GM12878 (cell line): Measurements from ENCODE around the gene ANGPTL2. TPM values are rescaled to one million over a fixed set of nuclear protein-coding genes. Genes with fewer than 3 reads are reported as not detected.

Experiments used
- ATAC-seq: fragments of 200-7000 bp; cut with Tn5 transposase; 3 replicates; pipeline ENCODE4 v1.9.1; 2020; ENCODE audit warnings: mild to moderate bottlenecking, moderate library complexity
- BruUV-seq: library from RNA; stranded (reverse); fragments of 400-500 nt; replicated peaks from 2 replicates; lab custom pipeline; 2021; lab: Mats Ljungman, UMichigan
- CTCF ChIA-PET: fragments of 300-600 bp; sonication (Branson Sonifier 250); formaldehyde crosslinking; extraction: SDS; loops from one replicate; lab custom pipeline; 2021; ENCODE audit warnings: inconsistent platforms; lab: Yijun Ruan, JAX
- POLR2A ChIA-PET: fragments of 350-600 bp; formaldehyde crosslinking; extraction: SDS; loops from one replicate; lab custom pipeline; 2021; ENCODE audit warnings: inconsistent platforms; lab: Charles Lee
- RAD21 ChIA-PET: fragments of 300-600 bp; sonication (Branson Sonifier 250); formaldehyde crosslinking; loops from one replicate; lab custom pipeline; 2023; ENCODE audit warnings: antibody characterized with exemption; ENCODE audit not compliant: unreplicated experiment; lab: Charles Lee
- SMC1A ChIA-PET: fragments of 300-600 bp; sonication (Branson Sonifier 250); formaldehyde crosslinking; loops from one replicate; lab custom pipeline; 2023; ENCODE audit not compliant: unreplicated experiment, uncharacterized antibody; lab: Charles Lee
- DNase-seq: peaks from one replicate; pipeline ENCODE4 v3.0.0-alpha.2; 2011; ENCODE audit warnings: low read depth, low spot score
- FAIRE-seq: peaks from 3 replicates; lab custom pipeline; 2011; peaks lifted over from hg19 to GRCh38; lab: Jason Lieb, UNC
- H2AFZ ChIP-seq: 2 replicates; pipeline ENCODE4 v1.6.0; 2011; ENCODE audit warnings: low read depth, low read length, control low read depth; ENCODE audit not compliant: control insufficient read depth
- H3K27ac ChIP-seq: 2 replicates; pipeline ENCODE4 v1.5.1; 2011; ENCODE audit warnings: control low read depth; ENCODE audit not compliant: control insufficient read depth, insufficient read depth
- H3K27me3 ChIP-seq, 2 experiments: replicated peaks in 1 of 2; 2 replicates each; pipeline versions ENCODE4 v1.6.0 to v1.6.1; 2011; ENCODE audit warnings: low read length in 1 of 2; ENCODE audit not compliant: control insufficient read depth in 2 of 2, insufficient read depth in 2 of 2
- H3K36me3 ChIP-seq, 2 experiments: 2 replicates each; pipeline ENCODE4 v1.5.1; 2011; ENCODE audit warnings: low read length in 1 of 2; ENCODE audit not compliant: control insufficient read depth in 2 of 2, insufficient read depth in 2 of 2
- H3K4me1 ChIP-seq: 2 replicates; pipeline ENCODE4 v1.6.1; 2011; ENCODE audit warnings: mild to moderate bottlenecking, low read length, moderate library complexity, mixed read lengths; ENCODE audit not compliant: control insufficient read depth, insufficient read depth
- H3K4me2 ChIP-seq: 2 replicates; pipeline ENCODE4 v1.6.0; 2011; ENCODE audit warnings: control low read depth; ENCODE audit not compliant: control insufficient read depth, insufficient read depth
- H3K4me3 ChIP-seq: fragments of 200-600 bp; sonication (generic); 2 replicates; pipeline ENCODE4 v1.5.1; 2016
- H3K79me2 ChIP-seq: 2 replicates; pipeline ENCODE4 v1.6.0; 2011; ENCODE audit warnings: low read length; ENCODE audit not compliant: control insufficient read depth, insufficient read depth
- H3K9ac ChIP-seq: 2 replicates; pipeline ENCODE4 v1.8.0; 2011; ENCODE audit warnings: low read length, control low read depth, mixed read lengths; ENCODE audit not compliant: control insufficient read depth, insufficient read depth
- H3K9me3 ChIP-seq: replicated peaks from 3 replicates; pipeline ENCODE4 v1.5.1; 2011; ENCODE audit warnings: mild to moderate bottlenecking, low read length; ENCODE audit not compliant: control insufficient read depth, insufficient read depth
- H4K20me1 ChIP-seq: 2 replicates; pipeline ENCODE4 v1.6.0; 2011; ENCODE audit not compliant: control insufficient read depth, insufficient read depth
- CHD4 ChIP-seq: fragments of 200-600 bp; sonication (generic); IDR thresholded peaks from 2 replicates; pipeline ENCODE4 v1.6.1; 2016; ENCODE audit warnings: mild to moderate bottlenecking
- FOXK2 ChIP-seq: fragments of 450-650 bp; IDR thresholded peaks from 2 replicates; pipeline ENCODE4 v1.6.1; 2017; ENCODE audit warnings: mild to moderate bottlenecking, moderate library complexity
- MTA3 ChIP-seq: IDR thresholded peaks from 2 replicates; pipeline ENCODE4 v1.6.1; 2012; ENCODE audit warnings: low read length, inconsistent platforms, borderline replicate concordance
- MYB ChIP-seq: fragments of 150-350 bp; IDR thresholded peaks from 2 replicates; pipeline ENCODE4 v1.6.1; 2014; ENCODE audit warnings: mild to moderate bottlenecking, low read depth, low read length, borderline replicate concordance
- NBN ChIP-seq: fragments of 450-650 bp; IDR thresholded peaks from 2 replicates; pipeline ENCODE4 v1.6.1; 2016
- NFYA ChIP-seq: IDR thresholded peaks from 2 replicates; pipeline ENCODE4 v1.6.1; 2011; ENCODE audit warnings: low read depth, mild to moderate bottlenecking, low read length, improper control_type of control experiment, borderline replicate concordance
- POLR2AphosphoS2 ChIP-seq: IDR thresholded peaks from 2 replicates; pipeline ENCODE4 v1.6.1; 2011; ENCODE audit warnings: low read depth, mild to moderate bottlenecking, low read length, improper control_type of control experiment, moderate library complexity
- SMARCA5 ChIP-seq: fragments of 450-650 bp; IDR thresholded peaks from 2 replicates; pipeline ENCODE4 v1.6.1; 2017; ENCODE audit warnings: mild to moderate bottlenecking
- TCF3 ChIP-seq: IDR thresholded peaks from 2 replicates; pipeline ENCODE4 v1.6.1; 2012; ENCODE audit warnings: low read depth, mild to moderate bottlenecking, low read length, borderline replicate concordance; ENCODE audit not compliant: insufficient read depth
- WRNIP1 ChIP-seq: IDR thresholded peaks from 2 replicates; pipeline ENCODE4 v1.6.1; 2011; ENCODE audit warnings: low read depth, low read length, improper control_type of control experiment, borderline replicate concordance
- YBX1 ChIP-seq: fragments of 450-650 bp; IDR thresholded peaks from 2 replicates; pipeline ENCODE4 v1.6.1; 2016; ENCODE audit warnings: antibody characterized with exemption
- ZBED1 ChIP-seq: IDR thresholded peaks from 2 replicates; pipeline ENCODE4 v1.6.1; 2016; ENCODE audit warnings: borderline replicate concordance
- WGBS: methylation state at CpG from one replicate; pipeline ENCODE4 v1.1.6; 2016; ENCODE audit warnings: low lambda C conversion rate; ENCODE audit not compliant: insufficient replicate concordance, insufficient coverage; ENCODE audit errors: missing lambda C conversion rate; 5-methylcytosine and 5-hydroxymethylcytosine counted together
- in situ Hi-C: fragments of 300-500 bp; cut with MboI; formaldehyde crosslinking; loops from 9 replicates; pipeline ENCODE4 v1.14.3; 2018; ENCODE audit warnings: mixed read lengths
- intact Hi-C: fragments of 100-400 bp; cut with micrococcal nuclease; formaldehyde crosslinking; loops from one replicate; pipeline ENCODE4 v1.14.2; 2022; ENCODE audit not compliant: unreplicated experiment
- polyA plus RNA-seq, 11 experiments: library from polyadenylated mRNA; depleted of rRNA in 4 of 11; unstranded in 6 of 11; stranded (reverse) in 5 of 11; fragments of >200 nt; fragmentation: Nextera tagmentation in 4 of 11; fragmentation: Illumina TruSeq in 1 of 11; extraction: Ambion mirVana in 4 of 11; extraction: Trizol in 1 of 11; gene quantifications; 1 replicate in 1 of 11; 2 replicates in 10 of 11; pipeline versions ENCODE4 v1.2.1 to v1.2.3, GENCODE V29; 2011 to 2016; ENCODE audit warnings: inconsistent platforms in 2 of 11, missing spikeins in 2 of 11, low read depth in 1 of 11
- total RNA-seq, 4 experiments: library from RNA; depleted of rRNA in 3 of 4; stranded (reverse); fragments of >200 nt in 3 of 4; fragmentation: Illumina TruSeq in 1 of 4; extraction: Trizol in 1 of 4; gene quantifications; 2 replicates each; pipeline versions ENCODE4 v1.2.1 to v1.2.3, GENCODE V29; 2013 to 2021
- TF ChIP-seq, protein P1 (sequence below): IDR thresholded peaks from 2 replicates; pipeline ENCODE4 v1.6.1; 2012; ENCODE audit warnings: mild to moderate bottlenecking, low read depth, low read length
- TF ChIP-seq, protein P2 (sequence below): IDR thresholded peaks from 2 replicates; pipeline ENCODE4 v1.6.1; 2011; ENCODE audit warnings: borderline replicate concordance, low read depth, mild to moderate bottlenecking, moderate library complexity, low read length; ENCODE audit not compliant: insufficient read depth, poor library complexity, severe bottlenecking
- TF ChIP-seq, protein P3 (sequence below): fragments of 150-350 bp; IDR thresholded peaks from 2 replicates; pipeline ENCODE4 v1.6.1; 2016; ENCODE audit warnings: low read depth, low read length
- TF ChIP-seq, protein P4 (sequence below): fragments of 450-650 bp; IDR thresholded peaks from 2 replicates; pipeline ENCODE4 v1.6.1; 2017; ENCODE audit warnings: borderline replicate concordance

Gene ANGPTL2
- total and polyA plus RNA-seq, 10 of the 15 experiments (the other 5 are each of a cell fraction or from before 2014, with no cell fraction given), result 0.13 to 2.6 (median 0.82) TPM; not detected in 1

DNA sequence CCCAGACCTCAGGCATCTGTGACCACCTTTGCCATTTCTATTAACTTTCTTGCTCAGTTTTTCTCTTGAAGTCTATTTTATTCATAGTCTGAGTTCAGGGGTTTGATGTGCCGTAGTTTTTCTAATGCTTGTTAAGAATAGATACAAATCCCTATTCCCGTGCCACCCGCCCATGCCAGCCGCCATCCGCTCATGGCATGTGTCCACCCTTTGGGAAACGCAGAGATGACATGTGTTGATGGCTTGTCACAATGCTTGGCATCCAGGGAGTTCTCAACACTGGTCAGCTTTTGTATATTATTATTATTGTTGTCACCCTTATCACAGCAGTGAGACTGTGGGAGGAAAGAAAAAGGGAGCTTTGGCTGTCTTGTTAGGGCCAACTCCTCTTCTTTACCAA, 17.3 kb upstream of the ANGPTL2 start:
- Histone ChIP-seq H2AFZ (no peak overlapping the region), H3K4me2 (no peak overlapping the region), H3K9me3 (no peaks in the 10 kb centered on the region), H3K27ac (no peak overlapping the region), H3K79me2 (no peaks in the 10 kb centered on the region), H3K27me3 (no peaks in the 10 kb centered on the region), H3K36me3 (no peaks in the 10 kb centered on the region), H3K4me3 (no peak overlapping the region), H3K9ac (no peak overlapping the region), H4K20me1 (no peaks in the 10 kb centered on the region), H3K4me1 (no peaks in the 10 kb centered on the region)
- in situ Hi-C loops, result no loop called here
- WGBS, result 89% methylated on average over 6 of the region's 6 CpGs
- FAIRE-seq (no peak), DNase-seq (no peak), ATAC-seq (no peak)
- ChIA-PET CTCF (no interaction called here), RAD21 (interaction anchor here (1.4 kb wide), 1 partner anchor 27 kb away, joined by 4 read pairs; no protein-coding TSS in a partner anchor), SMC1A (interaction anchor here (1.6 kb wide), 1 partner anchor 10 kb away, joined by 9 read pairs; no protein-coding TSS in a partner anchor), POLR2A (no interaction called here)
- intact Hi-C loops, result no loop called here
- BruUV-seq, result no TSS peak
- TF ChIP-seq ZBED1 (no peak), CHD4 (no peak), WRNIP1 (no peak), SMARCA5 (no peak), POLR2AphosphoS2 (no peak), FOXK2 (no peak), TCF3 (no peak), MTA3 (no peak), MYB (no peak), NBN (no peak), NFYA (no peak), YBX1 (no peak)
- TF ChIP-seq, protein P1, sequence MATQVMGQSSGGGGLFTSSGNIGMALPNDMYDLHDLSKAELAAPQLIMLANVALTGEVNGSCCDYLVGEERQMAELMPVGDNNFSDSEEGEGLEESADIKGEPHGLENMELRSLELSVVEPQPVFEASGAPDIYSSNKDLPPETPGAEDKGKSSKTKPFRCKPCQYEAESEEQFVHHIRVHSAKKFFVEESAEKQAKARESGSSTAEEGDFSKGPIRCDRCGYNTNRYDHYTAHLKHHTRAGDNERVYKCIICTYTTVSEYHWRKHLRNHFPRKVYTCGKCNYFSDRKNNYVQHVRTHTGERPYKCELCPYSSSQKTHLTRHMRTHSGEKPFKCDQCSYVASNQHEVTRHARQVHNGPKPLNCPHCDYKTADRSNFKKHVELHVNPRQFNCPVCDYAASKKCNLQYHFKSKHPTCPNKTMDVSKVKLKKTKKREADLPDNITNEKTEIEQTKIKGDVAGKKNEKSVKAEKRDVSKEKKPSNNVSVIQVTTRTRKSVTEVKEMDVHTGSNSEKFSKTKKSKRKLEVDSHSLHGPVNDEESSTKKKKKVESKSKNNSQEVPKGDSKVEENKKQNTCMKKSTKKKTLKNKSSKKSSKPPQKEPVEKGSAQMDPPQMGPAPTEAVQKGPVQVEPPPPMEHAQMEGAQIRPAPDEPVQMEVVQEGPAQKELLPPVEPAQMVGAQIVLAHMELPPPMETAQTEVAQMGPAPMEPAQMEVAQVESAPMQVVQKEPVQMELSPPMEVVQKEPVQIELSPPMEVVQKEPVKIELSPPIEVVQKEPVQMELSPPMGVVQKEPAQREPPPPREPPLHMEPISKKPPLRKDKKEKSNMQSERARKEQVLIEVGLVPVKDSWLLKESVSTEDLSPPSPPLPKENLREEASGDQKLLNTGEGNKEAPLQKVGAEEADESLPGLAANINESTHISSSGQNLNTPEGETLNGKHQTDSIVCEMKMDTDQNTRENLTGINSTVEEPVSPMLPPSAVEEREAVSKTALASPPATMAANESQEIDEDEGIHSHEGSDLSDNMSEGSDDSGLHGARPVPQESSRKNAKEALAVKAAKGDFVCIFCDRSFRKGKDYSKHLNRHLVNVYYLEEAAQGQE, result no peak
- TF ChIP-seq, protein P2, sequence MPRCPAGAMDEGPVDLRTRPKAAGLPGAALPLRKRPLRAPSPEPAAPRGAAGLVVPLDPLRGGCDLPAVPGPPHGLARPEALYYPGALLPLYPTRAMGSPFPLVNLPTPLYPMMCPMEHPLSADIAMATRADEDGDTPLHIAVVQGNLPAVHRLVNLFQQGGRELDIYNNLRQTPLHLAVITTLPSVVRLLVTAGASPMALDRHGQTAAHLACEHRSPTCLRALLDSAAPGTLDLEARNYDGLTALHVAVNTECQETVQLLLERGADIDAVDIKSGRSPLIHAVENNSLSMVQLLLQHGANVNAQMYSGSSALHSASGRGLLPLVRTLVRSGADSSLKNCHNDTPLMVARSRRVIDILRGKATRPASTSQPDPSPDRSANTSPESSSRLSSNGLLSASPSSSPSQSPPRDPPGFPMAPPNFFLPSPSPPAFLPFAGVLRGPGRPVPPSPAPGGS, result no peak
- TF ChIP-seq, protein P3, sequence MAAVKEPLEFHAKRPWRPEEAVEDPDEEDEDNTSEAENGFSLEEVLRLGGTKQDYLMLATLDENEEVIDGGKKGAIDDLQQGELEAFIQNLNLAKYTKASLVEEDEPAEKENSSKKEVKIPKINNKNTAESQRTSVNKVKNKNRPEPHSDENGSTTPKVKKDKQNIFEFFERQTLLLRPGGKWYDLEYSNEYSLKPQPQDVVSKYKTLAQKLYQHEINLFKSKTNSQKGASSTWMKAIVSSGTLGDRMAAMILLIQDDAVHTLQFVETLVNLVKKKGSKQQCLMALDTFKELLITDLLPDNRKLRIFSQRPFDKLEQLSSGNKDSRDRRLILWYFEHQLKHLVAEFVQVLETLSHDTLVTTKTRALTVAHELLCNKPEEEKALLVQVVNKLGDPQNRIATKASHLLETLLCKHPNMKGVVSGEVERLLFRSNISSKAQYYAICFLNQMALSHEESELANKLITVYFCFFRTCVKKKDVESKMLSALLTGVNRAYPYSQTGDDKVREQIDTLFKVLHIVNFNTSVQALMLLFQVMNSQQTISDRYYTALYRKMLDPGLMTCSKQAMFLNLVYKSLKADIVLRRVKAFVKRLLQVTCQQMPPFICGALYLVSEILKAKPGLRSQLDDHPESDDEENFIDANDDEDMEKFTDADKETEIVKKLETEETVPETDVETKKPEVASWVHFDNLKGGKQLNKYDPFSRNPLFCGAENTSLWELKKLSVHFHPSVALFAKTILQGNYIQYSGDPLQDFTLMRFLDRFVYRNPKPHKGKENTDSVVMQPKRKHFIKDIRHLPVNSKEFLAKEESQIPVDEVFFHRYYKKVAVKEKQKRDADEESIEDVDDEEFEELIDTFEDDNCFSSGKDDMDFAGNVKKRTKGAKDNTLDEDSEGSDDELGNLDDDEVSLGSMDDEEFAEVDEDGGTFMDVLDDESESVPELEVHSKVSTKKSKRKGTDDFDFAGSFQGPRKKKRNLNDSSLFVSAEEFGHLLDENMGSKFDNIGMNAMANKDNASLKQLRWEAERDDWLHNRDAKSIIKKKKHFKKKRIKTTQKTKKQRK, result no peak
- TF ChIP-seq, protein P4, sequence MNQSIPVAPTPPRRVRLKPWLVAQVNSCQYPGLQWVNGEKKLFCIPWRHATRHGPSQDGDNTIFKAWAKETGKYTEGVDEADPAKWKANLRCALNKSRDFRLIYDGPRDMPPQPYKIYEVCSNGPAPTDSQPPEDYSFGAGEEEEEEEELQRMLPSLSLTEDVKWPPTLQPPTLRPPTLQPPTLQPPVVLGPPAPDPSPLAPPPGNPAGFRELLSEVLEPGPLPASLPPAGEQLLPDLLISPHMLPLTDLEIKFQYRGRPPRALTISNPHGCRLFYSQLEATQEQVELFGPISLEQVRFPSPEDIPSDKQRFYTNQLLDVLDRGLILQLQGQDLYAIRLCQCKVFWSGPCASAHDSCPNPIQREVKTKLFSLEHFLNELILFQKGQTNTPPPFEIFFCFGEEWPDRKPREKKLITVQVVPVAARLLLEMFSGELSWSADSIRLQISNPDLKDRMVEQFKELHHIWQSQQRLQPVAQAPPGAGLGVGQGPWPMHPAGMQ, result no peak
